GM12874 (cell line): ENCODE data around the gene ANXA1.

Experiments used
- TF ChIP-seq, protein P1 (sequence below): IDR thresholded peaks from 2 replicates; pipeline ENCODE4 v1.5.1; 2011; ENCODE audit warnings: low read depth, mild to moderate bottlenecking, control low read depth, low read length, moderate library complexity; ENCODE audit not compliant: insufficient read depth

ANXA1 gene

DNA sequence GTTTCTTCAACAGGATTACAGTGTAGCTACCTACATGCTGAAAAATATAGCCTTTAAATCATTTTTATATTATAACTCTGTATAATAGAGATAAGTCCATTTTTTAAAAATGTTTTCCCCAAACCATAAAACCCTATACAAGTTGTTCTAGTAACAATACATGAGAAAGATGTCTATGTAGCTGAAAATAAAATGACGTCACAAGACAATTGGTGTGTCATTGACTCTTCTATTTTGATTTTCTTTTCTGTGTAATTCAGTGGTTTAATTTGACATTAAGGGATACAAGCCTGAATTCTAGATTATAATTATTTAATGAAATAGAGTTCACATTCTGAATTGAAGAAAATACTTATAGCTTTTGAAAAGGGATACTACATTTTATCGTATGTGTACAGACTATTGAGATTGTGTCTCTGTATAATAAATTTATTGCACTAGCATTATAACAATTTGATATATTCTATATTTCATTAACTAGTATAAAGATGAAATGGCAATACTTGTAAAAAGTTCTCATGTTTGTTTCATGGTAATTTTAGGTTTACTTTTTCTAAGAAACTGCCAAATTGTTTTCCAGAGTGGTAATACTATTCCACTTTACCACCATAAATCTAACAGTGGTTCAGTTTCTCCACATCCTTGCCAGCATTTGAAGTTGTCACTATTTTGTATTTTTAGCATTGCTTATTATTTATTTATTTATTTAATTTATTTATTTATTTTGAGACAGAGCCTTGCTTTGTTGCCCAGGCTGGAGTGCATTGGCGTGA, 18.7 kb downstream of the ANXA1 start:
- TF ChIP-seq, protein P1, sequence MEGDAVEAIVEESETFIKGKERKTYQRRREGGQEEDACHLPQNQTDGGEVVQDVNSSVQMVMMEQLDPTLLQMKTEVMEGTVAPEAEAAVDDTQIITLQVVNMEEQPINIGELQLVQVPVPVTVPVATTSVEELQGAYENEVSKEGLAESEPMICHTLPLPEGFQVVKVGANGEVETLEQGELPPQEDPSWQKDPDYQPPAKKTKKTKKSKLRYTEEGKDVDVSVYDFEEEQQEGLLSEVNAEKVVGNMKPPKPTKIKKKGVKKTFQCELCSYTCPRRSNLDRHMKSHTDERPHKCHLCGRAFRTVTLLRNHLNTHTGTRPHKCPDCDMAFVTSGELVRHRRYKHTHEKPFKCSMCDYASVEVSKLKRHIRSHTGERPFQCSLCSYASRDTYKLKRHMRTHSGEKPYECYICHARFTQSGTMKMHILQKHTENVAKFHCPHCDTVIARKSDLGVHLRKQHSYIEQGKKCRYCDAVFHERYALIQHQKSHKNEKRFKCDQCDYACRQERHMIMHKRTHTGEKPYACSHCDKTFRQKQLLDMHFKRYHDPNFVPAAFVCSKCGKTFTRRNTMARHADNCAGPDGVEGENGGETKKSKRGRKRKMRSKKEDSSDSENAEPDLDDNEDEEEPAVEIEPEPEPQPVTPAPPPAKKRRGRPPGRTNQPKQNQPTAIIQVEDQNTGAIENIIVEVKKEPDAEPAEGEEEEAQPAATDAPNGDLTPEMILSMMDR, result no peak

DNA sequence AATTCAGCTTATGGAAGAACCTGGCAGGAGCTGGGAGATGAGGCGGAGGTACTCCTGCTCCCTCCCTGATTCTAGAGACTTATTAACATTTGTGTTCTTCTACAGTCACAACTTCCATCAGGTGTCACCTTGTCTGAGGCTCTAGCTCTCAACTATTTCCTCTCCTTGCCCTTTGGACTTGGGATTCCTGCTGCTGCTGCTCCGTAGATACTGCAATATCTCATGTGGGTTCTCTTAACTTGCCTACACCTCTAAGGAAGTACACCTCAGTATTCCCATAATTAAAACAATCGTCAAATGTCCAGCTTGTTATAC, 21.2 kb downstream of the ANXA1 start:
- TF ChIP-seq, protein P1, result no peak

DNA sequence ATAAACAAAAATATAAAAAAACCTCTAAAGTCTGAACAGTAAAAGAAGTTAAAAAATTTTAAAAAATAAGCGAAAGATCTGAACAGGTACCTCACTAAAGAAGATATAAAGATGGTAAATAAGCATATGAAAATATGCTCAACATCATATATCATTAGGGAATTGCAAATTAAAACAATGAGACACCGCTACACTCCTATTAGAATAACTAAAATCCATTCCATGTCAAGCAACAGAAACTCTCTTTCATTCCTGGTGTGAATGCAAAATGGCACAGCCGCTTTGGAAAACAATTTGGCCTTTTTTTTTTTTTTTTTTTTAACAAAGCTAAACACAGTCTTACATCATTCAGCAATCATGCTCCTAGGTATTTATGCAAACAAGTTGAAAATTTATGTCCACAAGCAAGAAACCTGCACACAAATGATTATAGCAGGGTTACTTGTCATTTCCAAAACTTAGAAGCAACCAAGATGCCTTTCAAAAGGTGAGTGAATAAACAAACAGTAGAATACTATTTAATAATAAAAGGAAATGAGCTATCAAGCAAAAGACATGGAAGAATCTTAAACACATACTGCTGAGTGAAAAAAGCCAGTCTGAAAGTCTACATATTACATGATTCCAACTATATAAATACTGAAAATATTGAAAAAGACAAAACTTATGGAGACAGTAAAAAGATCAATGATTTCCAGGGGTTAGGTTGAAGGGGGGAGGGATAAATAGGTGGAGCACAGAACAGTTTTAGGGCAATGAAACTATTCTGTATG, 22.1 kb downstream of the ANXA1 start:
- TF ChIP-seq, protein P1, result no peak

DNA sequence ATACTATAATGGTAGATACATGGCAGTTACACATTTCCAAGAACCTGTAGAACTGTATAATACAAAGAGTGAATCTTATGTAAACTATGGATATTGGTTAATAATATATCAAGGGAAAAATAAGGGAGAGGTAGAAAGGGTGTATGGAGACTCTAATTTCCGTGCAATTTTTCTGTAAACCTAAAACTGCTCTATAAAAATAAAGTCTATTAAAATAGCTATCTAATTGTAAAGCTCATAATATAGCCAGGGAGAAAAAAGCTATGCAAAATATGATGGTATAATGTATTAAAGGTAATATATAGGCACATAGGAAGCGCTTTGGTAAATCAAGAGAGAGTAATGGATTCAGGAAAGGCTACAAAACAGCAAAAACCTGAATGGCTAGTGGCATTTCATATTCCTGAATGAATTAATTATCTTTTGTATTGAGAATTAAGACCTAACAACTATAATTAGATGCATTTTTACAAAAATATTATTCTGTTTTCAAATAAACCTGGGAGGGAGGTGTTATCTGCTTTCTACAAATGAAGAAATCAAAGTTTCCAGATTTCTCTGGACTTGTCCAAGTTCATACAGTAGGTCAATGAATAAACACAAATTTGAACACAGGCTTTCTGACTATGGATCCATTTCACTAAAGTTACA, 22.8 kb downstream of the ANXA1 start:
- TF ChIP-seq, protein P1, result no peak

DNA sequence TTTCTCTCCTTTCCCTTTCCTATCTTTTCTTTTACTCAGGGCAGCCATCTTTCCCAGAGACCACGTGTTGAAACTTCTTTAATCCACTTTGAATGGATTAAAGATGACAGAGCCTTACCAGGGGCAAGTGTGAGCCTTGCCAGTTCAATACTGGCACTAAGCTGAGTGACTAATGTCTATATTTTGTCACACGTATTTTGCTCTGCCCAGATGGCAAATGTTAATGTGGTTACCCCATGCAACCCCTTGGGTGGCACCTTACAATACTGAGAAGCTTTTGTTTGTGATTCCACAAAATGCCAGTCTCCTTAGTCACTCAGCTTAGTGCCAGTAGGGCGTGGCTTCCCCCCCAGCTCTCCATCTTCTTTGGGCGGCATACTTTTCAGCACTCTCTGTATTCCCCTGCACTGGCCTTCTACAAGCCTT, 24.8 kb downstream of the ANXA1 start:
- TF ChIP-seq, protein P1, result no peak

DNA sequence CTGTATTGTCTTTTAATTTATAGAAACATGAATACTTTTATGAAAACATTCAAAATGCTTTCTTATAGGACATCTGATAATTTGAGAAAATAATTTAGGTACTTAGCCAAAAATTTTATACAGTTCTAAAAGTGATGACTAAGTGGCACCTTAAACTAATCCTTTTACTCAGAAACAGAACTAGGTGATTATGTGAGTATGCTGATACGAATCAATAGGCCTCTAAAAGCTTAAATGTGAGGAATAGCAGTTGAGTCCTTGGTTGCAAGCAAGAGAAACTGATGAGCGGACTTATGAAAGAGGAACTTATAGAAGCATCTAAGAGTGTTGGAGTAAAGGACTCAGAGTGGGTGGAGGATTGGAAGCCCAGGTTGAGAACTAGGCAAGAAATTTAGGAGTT, 26.4 kb downstream of the ANXA1 start:
- TF ChIP-seq, protein P1, result no peak

DNA sequence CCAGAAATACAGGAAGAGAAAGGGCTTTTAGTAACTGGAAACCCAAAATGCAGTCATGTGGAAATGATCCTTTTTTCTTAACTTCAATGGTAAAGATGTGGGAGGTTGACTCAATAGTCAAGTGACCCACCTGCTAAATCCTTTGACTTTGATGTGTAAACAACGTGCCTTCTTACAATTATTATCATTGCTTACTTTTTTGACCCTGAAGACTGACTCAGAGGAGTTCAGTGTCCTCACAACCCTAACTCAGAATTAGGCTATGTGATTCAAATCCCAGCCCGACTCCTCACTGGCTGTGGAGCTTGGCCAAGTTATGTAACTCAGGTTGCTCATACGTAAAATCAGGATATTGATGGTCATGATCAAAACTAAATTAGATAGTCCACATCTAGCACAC, 27.9 kb downstream of the ANXA1 start:
- TF ChIP-seq, protein P1, result no peak
